Nephron progenitor cell (in vitro differentiated cells): Measurements from ENCODE around the gene OLFM2.

Source experiments
- DNase-seq: peaks from one replicate; pipeline ENCODE4 v3.0.0; 2021
- H3K27ac Mint-ChIP-seq: 2 replicates; pipeline ENCODE4 v1.8.0; 2021; ENCODE audit warnings: mild to moderate bottlenecking, moderate library complexity, mixed read lengths
- H3K27me3 Mint-ChIP-seq: 2 replicates; pipeline ENCODE4 v1.8.0; 2021; ENCODE audit warnings: mild to moderate bottlenecking, low read depth, mixed read lengths; ENCODE audit not compliant: poor library complexity
- H3K36me3 Mint-ChIP-seq: 2 replicates; pipeline ENCODE4 v1.8.0; 2021; ENCODE audit warnings: low read depth, mixed read lengths
- H3K4me1 Mint-ChIP-seq: 2 replicates; pipeline ENCODE4 v1.8.0; 2021; ENCODE audit warnings: mixed read lengths
- H3K4me3 Mint-ChIP-seq: 2 replicates; pipeline ENCODE4 v1.8.0; 2021; ENCODE audit warnings: mild to moderate bottlenecking, moderate library complexity, mixed read lengths
- H3K9me3 Mint-ChIP-seq: 2 replicates; pipeline ENCODE4 v1.8.0; 2021; ENCODE audit warnings: mild to moderate bottlenecking, moderate library complexity, mixed read lengths
- CTCF ChIP-seq: fragments of 200-600 bp; sonication (generic); IDR thresholded peaks from 2 replicates; pipeline ENCODE4 v1.5.0; 2021; ENCODE audit warnings: antibody characterized with exemption

OLFM2 gene

GRCh38 chr19:9906475-9907087 lies 29.7 kb downstream of the OLFM2 start:
- H3K9me3 Mint-ChIP-seq = no peaks in the 10 kb centered on the region
- DNase-seq = no peak
- peak overlapping the region; percentile 7 for H3K4me3 Mint-ChIP-seq
- H3K27me3 Mint-ChIP-seq = peaks cover 6% of the 10 kb centered on the region
- peaks cover 31% of the 10 kb centered on the region for H3K4me1 Mint-ChIP-seq
- no peaks in the 10 kb centered on the region for H3K36me3 Mint-ChIP-seq
- TF ChIP-seq CTCF = no peak
- H3K27ac Mint-ChIP-seq = no peak overlapping the region

- H3K27ac Mint-ChIP-seq = no peak overlapping the region
- no peaks in the 10 kb centered on the region for H3K36me3 Mint-ChIP-seq
- no peaks in the 10 kb centered on the region for H3K9me3 Mint-ChIP-seq
- no peak for TF ChIP-seq CTCF
- H3K27me3 Mint-ChIP-seq = peaks cover 13% of the 10 kb centered on the region
- H3K4me3 Mint-ChIP-seq = no peak overlapping the region
- no peak for DNase-seq
- peaks cover 36% of the 10 kb centered on the region for H3K4me1 Mint-ChIP-seq
These were observed 33.0 kb downstream of the OLFM2 start for GRCh38 chr19:9903336-9903735.

DNA sequence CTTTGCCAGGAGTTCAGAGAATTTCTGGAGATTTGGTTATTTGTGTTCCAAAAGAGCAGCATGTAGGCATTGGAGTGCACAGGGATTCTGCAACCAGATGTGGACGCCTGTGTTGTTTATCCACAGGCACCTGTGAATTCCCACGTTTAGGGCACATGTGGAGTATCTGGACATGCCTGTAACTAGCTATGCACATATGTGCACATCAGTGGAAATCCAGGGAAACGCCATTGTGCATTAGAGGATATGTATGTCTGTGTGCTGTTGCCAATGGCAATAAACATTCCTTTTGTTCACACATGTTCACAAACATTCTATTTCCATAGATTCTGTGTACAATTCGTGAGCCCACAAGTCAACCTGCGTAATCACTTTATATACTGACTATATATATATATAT lies 34.7 kb downstream of the OLFM2 start:
- Mint-ChIP-seq H3K36me3 (no peaks in the 10 kb centered on the region), H3K4me3 (no peak overlapping the region), H3K9me3 (no peaks in the 10 kb centered on the region), H3K27me3 (peaks cover 13% of the 10 kb centered on the region), H3K27ac (no peak overlapping the region), H3K4me1 (peaks cover 39% of the 10 kb centered on the region)
- TF ChIP-seq CTCF = no peak
- no peak for DNase-seq

GRCh38 chr19:9901020-9901419 lies 35.3 kb downstream of the OLFM2 start:
- Mint-ChIP-seq H3K36me3 (no peaks in the 10 kb centered on the region), H3K4me3 (no peak overlapping the region), H3K4me1 (peaks cover 33% of the 10 kb centered on the region), H3K9me3 (no peaks in the 10 kb centered on the region), H3K27me3 (peaks cover 13% of the 10 kb centered on the region), H3K27ac (no peak overlapping the region)
- DNase-seq = no peak
- TF ChIP-seq CTCF = no peak

DNA sequence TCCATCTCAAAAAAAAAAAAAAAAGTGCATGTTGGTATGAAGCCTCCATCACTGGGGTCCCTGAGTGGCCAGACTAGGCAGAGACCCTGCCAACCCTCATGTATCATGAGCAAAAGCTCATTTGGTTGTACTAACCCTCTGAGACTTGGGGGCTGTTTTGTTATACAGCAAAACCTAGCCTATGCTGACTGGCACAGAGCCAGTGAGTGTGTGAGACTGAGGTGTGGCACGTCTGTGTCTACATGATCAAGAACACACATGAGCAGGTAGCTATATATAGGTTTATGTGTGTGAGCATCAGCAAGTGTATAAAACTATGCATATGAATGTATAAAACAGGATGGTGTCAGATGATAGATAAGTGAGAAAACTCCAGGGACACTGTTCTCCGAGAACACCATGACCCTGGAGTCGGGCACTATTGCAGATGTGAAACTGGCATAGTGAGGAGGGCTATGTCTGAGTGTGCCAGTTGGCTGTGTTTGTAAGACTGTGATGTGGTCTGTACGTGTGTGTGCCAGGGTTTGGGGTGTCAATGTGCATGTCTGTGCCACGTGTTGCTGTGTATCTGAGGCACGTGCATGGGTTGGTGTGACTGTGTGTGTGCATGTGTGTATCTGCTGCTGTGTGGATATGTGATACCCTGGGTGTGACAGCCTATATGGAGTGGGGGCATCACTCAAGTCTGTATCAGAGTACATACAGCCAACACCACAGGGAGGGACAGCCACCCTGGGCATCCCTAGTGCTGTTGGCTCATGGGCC lies 44.5 kb downstream of the OLFM2 start:
- no peaks in the 10 kb centered on the region for H3K9me3 Mint-ChIP-seq
- H3K27me3 Mint-ChIP-seq = peaks cover 3% of the 10 kb centered on the region
- DNase-seq = no peak
- no peak overlapping the region for H3K27ac Mint-ChIP-seq
- no peak for TF ChIP-seq CTCF
- H3K4me1 Mint-ChIP-seq = no peaks in the 10 kb centered on the region
- H3K36me3 Mint-ChIP-seq = no peaks in the 10 kb centered on the region
- H3K4me3 Mint-ChIP-seq = no peak overlapping the region
